ENCODE measurements around the gene OR2AT4.

Gene OR2AT4

GRCh38 chr11:75096456-75097172 lies at the start of gene OR2AT4:
OR2AT4 (minus strand) TSS chr11:75096876.
- TF ChIP-seq CTCF (conservative IDR thresholded peaks at IDR 0.05; ENCODE audit: low read length): no peak
- no peak within 1 kb of the TSS for H3K4me3 ChIP-seq (ENCODE audit: low read length)
- DNase-seq (ENCODE audit: low read depth): no peak

- no peak for TF ChIP-seq CTCF (conservative IDR thresholded peaks at IDR 0.05; ENCODE audit: low read length)
- DNase-seq (ENCODE audit: low read depth): no peak
- H3K4me3 ChIP-seq (ENCODE audit: low read length): no peak overlapping the region
Observed at GRCh38 chr11:75145972-75146519, 49.4 kb upstream of the OR2AT4 start.

GRCh38 chr11:75145196-75145971 lies 48.7 kb upstream of the OR2AT4 start:
- no peak overlapping the region for H3K4me3 ChIP-seq (ENCODE audit: low read length)
- TF ChIP-seq CTCF (conservative IDR thresholded peaks at IDR 0.05; ENCODE audit: low read length): no peak
- DNase-seq (ENCODE audit: low read depth): no peak

- no peak overlapping the region for H3K4me3 ChIP-seq (ENCODE audit: low read length)
- no peak for DNase-seq (ENCODE audit: low read depth)
- TF ChIP-seq CTCF (conservative IDR thresholded peaks at IDR 0.05; ENCODE audit: low read length): no peak
Observed at GRCh38 chr11:75144716-75145014, 48.0 kb upstream of the OR2AT4 start.

GRCh38 chr11:75143420-75143731 lies 46.7 kb upstream of the OR2AT4 start:
- no peak overlapping the region for H3K4me3 ChIP-seq (ENCODE audit: low read length)
- DNase-seq (ENCODE audit: low read depth): no peak
- TF ChIP-seq CTCF (conservative IDR thresholded peaks at IDR 0.05; ENCODE audit: low read length): no peak

- H3K4me3 ChIP-seq (ENCODE audit: low read length): no peak overlapping the region
- TF ChIP-seq CTCF (conservative IDR thresholded peaks at IDR 0.05; ENCODE audit: low read length): no peak
- peak; percentile 93 for DNase-seq (ENCODE audit: low read depth)
Observed at GRCh38 chr11:75142714-75143419, 46.2 kb upstream of the OR2AT4 start.
